GM12864 (cell line): Measurements from ENCODE around the gene EPB41L1.

ENCODE experiments used
- DNase-seq: peaks from one replicate; pipeline ENCODE4 v3.0.0-alpha.2; 2011; ENCODE audit warnings: low read depth
- H3K4me3 ChIP-seq: 2 replicates; pipeline ENCODE4 v1.5.1; 2011; ENCODE audit warnings: mild to moderate bottlenecking, low read depth, low read length, control low read depth
- CTCF ChIP-seq: IDR thresholded peaks from 2 replicates; pipeline ENCODE4 v1.5.1; 2011; ENCODE audit warnings: low read depth, mild to moderate bottlenecking, moderate library complexity, low read length, control low read depth, inconsistent platforms; ENCODE audit errors: missing control alignments

Gene EPB41L1

GRCh38 chr20:36262440-36262839, 107.9 kb downstream of the EPB41L1 start:
- H3K4me3 ChIP-seq: no peak overlapping the region

GRCh38 chr20:36264426-36265246, 110.1 kb downstream of the EPB41L1 start:
- no peak for DNase-seq
- TF ChIP-seq CTCF: no peak
- no peak overlapping the region for H3K4me3 ChIP-seq

More at GRCh38 chr20:36262440-36262839, 107.9 kb downstream of the EPB41L1 start:
- TF ChIP-seq CTCF: no peak
- no peak for DNase-seq

GRCh38 chr20:36266189-36266588, 111.6 kb downstream of the EPB41L1 start:
- no peak for DNase-seq
- no peak overlapping the region for H3K4me3 ChIP-seq
- no peak for TF ChIP-seq CTCF

GRCh38 chr20:36267605-36268381, 113.3 kb downstream of the EPB41L1 start:
- H3K4me3 ChIP-seq: no peak overlapping the region
- no peak for DNase-seq
- no peak for TF ChIP-seq CTCF

- no peak overlapping the region for H3K4me3 ChIP-seq
- no peak for DNase-seq
- no peak for TF ChIP-seq CTCF
Observed at GRCh38 chr20:36268440-36269342, 114.2 kb downstream of the EPB41L1 start.

GRCh38 chr20:36269507-36269906, 115.0 kb downstream of the EPB41L1 start:
- no peak overlapping the region for H3K4me3 ChIP-seq
- DNase-seq: no peak
- TF ChIP-seq CTCF: no peak
